ENCODE measurements around the gene WDR86. TPM values are rescaled to one million over a fixed set of nuclear protein-coding genes. Genes with fewer than 3 reads are reported as not detected.
A peak's percentile ranks its signal among the peaks of the same experiment; 100 is the strongest.

WDR86 gene
- total RNA-seq, 1 donor from 2014 or later: 0.48 TPM

DNA sequence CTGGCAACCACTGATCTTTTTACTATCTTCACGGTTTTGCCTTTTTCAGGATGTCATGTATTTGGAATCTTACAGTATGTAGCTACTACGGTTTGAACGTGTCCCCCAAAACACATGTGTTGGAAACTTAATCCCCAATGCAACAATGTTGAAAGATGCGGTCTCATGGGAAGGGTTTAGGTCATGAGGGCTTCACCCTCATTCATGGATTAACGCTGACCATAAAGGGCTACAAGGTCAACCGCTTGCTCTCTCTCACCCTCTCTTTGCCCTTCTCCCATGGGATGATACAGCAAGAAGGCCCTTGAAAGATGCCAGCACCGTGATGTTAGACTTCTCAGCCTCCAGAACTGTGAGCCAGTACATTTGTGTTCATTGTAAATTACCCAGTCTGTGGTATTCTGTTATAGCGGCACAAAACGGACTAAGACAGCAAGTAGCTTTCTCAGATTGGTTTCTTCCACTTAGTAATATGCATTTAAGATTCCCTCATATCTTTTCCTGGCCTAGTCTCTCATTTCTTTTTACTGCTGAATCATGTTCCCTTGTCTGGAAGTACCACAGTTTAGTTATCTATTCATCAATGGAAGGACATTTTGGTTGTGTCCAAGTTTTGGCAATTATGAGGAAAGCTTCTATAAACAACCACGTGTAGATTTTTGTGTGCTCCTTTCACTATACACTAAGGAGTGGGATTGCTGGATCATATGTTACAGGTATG lies 33.1 kb upstream of the WDR86 start:
- intact Hi-C loops (cut with DNase I): no loop called here
- DNase-seq: no peak
- no peak for ATAC-seq (ENCODE audit: poor library complexity)

DNA sequence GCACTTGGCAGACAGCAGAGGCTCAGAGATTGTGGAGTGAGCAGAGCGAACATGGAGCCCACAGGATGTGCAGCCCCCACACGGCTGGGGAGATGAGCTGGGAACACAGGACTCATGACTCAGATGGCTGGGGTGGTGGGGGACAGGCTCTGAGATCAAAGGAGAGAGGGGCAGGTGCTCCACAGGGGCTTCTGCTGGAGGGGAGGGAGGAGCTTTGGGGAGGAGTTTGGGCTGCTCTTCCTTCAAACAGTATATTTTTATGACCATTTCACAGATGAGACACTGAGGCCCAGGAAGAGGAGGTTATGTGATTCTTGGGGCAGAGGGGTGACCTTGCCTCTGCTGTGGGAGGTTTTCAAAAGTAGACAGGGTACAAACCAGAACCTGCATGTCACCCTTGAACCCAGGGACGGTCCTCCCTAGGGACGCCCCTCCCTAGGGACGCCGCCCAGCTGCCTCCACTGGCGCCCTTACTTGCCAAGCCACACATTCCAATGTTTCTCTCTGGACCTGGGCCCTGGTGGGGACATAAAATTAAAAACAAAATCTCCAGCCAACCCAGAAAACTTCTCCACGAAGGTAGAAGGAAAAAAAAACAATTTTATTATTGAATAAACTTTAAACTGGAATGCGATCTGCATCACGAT lies 31.1 kb upstream of the WDR86 start:
- ATAC-seq (ENCODE audit: poor library complexity): no peak
- no peak for DNase-seq
- intact Hi-C loops (cut with DNase I): no loop called here

DNA sequence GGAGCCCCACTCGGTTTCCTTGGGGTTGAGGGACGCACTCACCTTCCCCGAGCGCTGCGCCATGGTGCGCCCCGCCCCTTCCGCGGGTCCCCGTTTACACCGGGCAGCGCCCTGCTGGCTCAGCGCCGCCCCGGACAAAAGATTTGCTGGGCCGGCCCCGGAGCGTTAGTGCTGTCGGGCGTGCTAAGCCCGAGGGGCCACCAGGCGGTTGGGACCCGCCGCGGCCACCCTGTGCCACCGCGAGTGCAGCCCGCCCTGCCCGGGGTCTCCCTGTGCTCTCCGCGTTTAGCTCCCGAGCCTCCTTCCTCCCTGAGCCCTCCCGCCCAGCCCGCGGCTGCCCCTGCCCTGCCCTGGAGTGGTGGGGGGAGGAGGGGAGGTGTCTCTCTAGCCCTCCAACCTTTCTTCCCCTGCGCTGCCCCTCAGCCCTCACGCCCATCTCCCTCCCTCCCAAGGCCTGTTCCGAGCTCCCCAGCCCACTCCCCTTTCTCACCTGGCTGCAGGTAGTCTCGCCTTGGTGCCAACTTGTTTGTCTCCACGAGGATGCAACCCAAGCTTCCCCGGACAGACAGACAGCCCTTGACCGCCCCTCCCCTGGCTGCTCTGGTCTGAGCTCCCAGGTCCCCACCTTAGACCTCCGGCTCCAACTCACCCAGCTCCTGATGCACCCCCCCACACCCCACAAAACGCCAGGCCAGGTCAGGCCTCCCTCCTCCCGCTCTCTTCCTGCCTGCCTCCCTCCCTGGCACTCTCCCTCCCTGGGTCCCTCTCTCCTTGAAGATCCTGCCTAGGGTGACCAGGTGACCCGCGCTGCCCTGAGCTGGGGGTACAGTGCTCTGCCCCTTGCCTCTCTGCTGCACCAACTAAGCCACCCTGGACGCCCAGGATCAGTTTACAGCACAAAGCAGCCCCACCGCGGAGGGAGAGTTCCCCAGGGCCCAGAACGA lies 30.3 kb upstream of the WDR86 start, which contains the start of gene CRYGN:
TSS of gene CRYGN (minus strand) at position 287 of the 944 bp plus-strand sequence. CDS start at position 63, 224 bp downstream.
- intact Hi-C loops (cut with DNase I): no loop called here
- DNase-seq: no peak
- ATAC-seq (ENCODE audit: poor library complexity): peak; percentile 7

DNA sequence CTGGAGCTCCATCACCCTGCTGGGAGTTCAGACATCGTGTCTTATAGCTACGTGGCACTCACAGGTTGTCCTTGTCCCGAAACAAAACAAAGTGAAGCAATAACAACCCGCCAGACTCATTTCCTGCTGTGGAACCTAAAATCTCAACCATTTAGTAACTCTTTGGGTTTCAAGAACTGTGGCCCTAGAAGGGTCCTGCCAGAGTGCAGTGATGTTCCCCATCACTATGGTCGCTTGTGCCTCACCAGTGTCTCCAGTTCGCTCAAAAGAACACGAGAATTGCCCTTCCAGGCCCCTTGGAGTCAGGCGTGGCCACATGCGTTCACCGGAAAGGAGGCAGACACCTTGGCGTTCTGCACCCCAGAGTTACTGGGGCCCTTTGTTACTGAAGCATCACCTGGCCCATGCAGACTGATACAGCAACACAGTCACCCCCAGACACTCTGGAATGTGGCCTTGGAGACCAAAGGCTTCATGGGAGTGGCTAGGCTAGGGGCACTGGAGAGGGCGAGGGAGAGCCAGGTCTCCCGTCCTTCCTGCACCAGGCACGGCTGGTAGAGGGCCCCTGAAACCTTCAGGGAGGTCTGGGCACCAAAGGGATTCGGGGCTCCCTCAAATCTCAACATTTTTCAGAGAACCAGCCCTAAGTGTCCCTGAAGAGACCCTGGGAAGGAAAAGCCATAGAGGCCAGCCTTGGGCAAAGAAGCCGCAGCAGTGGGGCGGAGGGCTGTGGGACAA lies 29.2 kb upstream of the WDR86 start:
- intact Hi-C loops (cut with DNase I): no loop called here
- DNase-seq (no peak), ATAC-seq (ENCODE audit: poor library complexity) (no peak)

DNA sequence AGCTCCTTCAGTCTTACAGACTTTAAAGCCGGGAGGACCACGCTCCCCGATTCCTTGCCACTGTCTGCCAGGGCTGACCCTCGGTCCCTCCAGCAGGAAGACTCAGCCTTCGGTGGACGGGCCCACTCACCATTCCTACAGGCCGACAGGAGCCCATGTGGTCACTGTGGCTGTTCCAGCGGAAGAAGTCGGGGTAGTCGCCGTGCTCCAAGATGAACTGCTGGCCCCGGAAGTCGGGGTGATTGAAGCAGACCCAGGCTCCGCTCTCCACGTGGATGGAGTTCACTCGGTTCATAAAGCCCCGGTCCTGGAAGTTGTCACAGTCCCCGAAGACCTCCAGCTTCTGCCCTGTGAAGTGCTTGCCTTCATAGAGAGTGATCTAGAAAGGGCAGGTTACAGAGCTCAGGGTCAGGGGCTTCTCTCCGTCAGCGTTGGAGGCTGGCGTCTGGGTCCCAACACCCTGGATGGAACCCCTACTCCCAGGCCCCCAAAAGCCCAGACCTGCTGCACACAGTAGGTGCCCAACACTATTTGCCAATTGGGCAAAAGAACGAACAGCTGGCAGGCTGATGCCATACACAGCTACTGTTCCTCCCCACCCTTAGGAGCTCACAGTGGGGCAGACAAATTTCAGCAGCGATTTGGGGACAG lies 28.2 kb upstream of the WDR86 start:
- intact Hi-C loops (cut with DNase I): no loop called here
- ATAC-seq (ENCODE audit: poor library complexity): no peak
- DNase-seq: no peak

DNA sequence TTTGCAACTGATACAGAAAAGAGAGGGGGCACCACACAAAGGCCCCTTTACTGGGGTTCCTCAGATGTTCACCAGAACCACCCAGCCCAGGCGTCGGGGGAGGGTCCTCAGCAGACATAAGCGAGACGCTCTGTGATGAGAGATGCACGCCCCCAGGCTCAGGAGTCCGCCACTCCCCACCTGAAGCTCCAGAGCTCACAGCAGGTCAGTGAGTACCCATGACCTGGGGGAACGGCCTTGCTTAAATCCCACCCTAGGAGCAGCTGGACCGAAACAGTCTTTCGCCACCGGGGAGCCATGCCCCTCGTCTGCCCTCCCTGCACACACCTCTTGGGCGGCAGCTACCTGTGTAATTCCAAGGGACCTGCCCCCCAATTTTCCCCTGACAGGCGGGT lies 27.3 kb upstream of the WDR86 start:
- intact Hi-C loops (cut with DNase I): no loop called here
- ATAC-seq (ENCODE audit: poor library complexity): no peak
- no peak for DNase-seq

DNA sequence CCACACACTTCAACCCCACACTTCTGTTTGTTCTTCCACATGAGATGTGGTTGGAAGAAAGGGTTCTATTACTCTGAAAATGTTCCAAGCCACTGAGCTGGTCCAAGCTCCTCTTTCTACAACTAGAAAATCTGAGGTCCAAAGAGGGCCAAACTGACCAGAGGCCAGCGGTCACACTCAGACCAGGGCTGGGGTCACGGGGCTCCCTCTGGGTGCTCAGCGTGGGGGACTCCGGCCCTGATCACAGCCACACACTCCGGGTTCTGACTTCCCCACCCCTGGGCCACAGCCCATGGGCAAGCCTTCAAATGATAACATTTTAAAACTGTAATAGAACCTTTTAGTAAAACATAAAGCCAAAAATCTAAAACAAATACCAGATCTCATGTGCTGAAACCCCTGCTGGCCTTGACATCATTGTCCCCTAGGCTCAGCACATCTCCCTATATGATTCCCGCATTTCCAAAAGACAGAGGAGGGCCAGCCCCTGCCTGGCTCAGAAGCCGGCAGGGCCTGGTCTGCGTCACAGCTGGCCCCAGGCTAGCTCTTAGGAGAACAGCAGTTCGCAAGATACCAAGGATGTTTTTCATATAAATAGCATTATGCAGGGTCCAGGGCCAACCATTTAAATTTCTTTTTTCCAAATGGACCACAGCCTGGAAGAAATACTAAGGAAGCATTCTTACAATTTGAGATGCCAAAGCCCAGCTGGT lies 26.8 kb upstream of the WDR86 start:
- peak; percentile 67 for DNase-seq
- ATAC-seq (ENCODE audit: poor library complexity): peak; percentile 79
- intact Hi-C loops (cut with DNase I): no loop called here

DNA sequence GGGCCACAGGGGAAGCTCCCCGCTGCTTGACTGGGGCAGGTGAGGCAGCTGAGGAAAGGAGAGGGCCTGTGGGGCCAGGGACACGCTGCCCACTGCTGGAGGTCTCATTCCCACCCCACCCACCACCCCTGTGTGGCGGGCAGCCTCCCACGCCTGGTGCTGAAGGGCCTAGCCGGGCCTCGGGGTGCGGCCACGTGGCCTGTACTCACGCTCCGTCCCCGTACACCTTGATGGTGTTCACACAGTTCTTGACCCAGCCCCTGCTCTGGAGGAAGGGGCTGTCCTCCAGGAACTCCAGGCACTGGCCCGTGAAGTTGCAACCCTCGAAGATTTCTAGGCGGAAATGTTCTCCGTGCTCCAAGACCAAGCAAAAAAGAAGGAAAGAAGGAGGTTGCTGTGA lies 26.1 kb upstream of the WDR86 start:
- ATAC-seq (ENCODE audit: poor library complexity) (no peak), DNase-seq (no peak)
- intact Hi-C loops (cut with DNase I): no loop called here

DNA sequence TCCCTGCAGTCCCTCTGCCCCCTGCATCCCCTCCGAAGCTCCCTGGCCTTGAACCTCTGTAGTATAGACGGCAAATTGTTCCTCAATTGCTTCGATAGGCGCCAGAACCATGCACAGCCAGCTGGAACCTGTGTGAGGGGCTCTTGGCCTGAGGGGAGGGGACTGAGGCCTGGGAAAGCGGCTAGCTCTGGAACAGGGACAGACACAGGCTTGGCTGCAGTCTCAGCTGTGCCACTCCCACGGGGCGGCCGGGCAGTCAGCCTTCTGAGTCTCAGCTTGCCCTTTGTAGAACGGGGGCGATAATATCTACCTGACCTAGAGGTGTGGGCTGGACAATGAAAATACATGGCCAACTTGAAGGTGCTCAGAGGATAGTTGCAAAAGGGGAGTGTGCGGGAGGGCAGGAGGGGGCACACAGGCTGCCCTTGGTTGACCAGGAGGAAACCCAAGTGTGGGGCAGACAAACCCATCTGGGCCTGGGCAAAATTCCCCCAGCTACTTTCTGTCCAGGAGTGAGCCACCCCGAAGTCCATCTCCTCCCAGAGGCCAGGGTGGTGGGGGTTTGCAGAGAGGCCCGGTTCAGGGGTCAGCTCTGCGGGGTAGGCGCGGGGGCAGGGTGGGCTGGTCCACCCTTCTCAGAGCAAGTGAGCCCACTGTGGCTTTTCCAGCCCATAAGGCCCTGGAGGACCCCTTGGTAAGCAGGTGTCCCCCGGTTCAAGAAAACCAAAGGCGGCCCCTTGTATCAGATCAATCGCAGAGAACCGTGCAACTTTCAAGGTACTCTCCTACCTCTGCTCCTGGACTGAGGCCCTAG lies 25.5 kb upstream of the WDR86 start:
- intact Hi-C loops (cut with DNase I): no loop called here
- DNase-seq: no peak
- no peak for ATAC-seq (ENCODE audit: poor library complexity)

DNA sequence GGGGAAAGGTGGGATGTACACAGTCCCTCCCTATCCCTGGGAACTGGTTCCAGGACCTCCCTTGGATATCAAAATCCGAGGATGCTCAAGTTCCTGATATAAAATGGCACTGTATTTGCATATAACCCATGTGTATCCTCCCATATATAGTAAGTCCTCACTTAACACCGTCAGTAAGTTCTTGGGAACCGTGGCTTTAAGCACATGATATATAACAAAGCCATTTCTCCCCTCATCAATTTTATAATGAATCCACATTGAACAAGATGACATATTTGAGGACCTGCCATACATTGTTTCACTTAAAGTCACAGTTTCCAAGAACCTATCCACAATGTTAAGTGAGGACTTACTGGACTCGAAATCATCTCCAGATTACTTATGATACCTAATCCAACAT lies 24.7 kb upstream of the WDR86 start:
- no peak for DNase-seq
- ATAC-seq (ENCODE audit: poor library complexity): no peak
- intact Hi-C loops (cut with DNase I): no loop called here

DNA sequence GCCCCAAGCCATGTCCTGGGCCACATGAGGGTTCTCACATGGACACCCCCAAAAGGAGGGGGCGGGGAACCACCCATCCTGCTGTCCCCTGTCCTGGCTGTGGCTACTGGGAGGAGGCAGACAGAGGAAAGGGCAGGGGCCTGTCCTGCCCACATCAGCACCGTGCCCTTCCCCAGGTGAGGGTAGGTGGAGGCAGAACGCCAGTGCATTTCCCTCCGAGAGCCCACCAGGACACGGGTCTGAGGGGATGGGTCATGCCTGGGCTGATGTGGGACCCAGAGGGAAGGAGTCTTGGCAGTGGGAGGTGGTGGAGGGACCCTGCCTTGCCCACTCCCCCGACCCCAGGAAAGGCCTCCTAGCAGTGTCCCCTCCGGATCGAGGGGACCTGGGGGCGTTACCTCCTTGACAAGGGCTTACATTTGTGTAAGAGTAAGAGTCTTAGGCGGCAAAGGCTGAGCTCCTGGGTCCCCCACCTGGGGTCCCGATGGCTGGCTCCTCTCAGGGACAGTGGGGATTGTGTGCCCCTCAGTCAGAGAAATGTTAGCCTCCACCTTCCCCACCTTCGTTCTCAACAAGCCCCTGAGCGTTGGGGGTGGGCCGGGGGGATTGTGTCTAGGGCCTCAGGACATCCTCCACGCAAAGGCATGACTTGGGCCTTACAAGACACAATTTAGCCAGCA lies 24.0 kb upstream of the WDR86 start:
- intact Hi-C loops (cut with DNase I): no loop called here
- no peak for ATAC-seq (ENCODE audit: poor library complexity)
- DNase-seq: no peak

DNA sequence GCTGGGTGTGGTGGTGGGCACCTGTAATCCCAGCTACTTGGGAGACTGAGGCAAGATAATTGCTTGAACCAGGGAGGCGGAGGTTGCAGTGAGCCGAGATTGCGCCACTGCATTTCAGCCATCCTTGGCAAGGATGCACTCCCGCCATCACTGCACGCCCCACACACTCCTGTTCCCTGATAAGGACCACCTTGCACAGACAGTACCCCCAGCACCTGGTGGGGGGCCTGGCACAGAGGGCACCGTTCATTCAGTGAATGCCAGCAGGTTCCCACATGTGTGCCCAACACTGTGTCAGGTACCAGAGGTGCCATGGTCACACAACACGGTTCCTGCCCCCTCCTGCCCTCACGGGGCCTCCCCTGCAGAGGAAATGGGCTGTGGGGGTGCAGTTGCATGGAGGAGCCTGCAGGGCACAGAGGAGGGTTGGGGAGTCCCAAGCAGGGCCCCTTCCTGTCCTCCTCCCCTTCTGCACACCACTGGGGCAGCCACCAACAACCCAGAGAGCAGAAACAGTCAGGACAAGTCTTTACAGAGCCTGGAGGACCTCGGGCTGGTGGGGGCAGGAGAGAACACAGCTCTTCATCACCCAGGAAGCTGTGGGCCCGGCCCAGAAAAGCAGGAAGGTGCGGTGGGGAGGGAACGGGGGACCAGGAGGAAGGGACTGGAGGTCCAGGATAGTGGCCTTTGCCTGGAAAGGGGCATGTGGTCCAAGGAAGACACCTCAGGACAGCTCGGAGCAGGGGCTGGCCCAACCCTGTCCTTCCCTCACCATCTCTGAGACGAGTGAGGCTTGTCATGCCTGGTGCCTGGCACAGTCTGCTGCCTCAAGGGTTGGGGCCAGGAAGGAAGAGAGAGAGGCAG lies 23.1 kb upstream of the WDR86 start:
- intact Hi-C loops (cut with DNase I): no loop called here
- no peak for ATAC-seq (ENCODE audit: poor library complexity)

DNA sequence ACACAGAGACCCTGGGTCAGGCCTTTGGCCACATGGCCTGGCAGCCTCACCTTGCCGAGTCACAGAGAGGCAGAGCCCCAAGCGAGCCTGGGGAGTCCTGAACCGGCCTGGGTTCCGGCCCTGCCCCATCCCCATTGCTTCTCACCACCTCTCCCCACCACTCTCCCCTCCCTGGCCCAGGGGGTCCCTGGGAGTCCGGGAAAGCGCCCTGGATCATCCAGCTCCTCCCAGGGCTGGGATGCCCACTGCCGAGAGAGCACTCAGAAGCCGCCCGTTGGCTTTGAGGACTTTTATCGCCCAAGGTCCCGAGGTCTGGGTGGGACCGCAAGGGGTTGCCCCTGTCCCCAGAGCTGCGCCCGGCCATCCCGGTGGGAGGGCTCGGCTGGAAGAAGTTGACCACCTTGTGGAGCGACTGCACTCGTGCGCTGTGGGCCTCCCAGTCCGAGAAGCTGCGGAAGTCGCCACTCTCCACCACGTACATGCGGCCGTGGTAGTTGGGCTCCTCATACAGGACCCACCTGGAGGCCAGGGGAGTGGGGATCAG lies 22.0 kb upstream of the WDR86 start:
- ATAC-seq (ENCODE audit: poor library complexity) (no peak), DNase-seq (no peak)
- intact Hi-C loops (cut with DNase I): no loop called here

More for the DNA sequence above, 23.1 kb upstream of the WDR86 start:
- DNase-seq: no peak

DNA sequence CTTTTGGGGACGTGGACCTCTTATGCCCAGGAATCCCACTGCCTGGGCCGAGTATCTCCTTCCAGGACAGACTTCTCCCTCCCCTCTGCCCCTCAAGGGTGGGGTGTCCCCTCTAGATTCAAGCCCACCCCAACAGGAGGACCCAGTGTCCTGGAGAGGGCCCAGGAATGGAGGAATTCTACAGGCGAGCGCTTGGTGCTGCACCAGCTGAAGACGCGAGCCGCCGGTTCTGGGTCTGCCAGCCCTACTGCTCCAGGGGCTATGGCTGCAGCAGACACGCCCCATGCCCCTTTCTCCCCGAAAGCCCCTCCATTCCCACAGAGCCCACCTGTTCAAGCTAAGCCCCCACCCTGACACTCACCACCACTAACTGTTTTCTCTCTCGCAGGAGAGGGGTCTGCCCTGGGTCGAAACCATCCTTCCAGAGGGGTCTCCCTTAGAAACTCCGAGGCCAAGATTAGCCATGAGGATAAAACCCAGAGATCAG lies 21.5 kb upstream of the WDR86 start:
- ATAC-seq (ENCODE audit: poor library complexity) (no peak), DNase-seq (no peak)
- intact Hi-C loops (cut with DNase I): no loop called here

Measured in Right ventricle myocardium superior (tissue), 1 donor.